K562 (cell line): ENCODE measurements around the gene KAT2B. TPM values are rescaled to one million over a fixed set of nuclear protein-coding genes. Genes with fewer than 3 reads are reported as not detected.

Source experiments
- AFF4 ChIP-seq: sonication (generic); formaldehyde crosslinking; IDR thresholded peaks from 2 replicates; pipeline ENCODE4 v1.8.0; 2023; ENCODE audit warnings: mild to moderate bottlenecking, missing genetic modification reagents
- CBFA2T3 ChIP-seq: fragments of 450-650 bp; IDR thresholded peaks from 2 replicates; pipeline ENCODE4 v1.6.1; 2017
- CC2D1A ChIP-seq: fragments of 450-650 bp; IDR thresholded peaks from 2 replicates; pipeline ENCODE4 v1.6.1; 2017; ENCODE audit warnings: mild to moderate bottlenecking
- EGR1 ChIP-seq: fragments of 450-650 bp; conservative IDR thresholded peaks from 2 replicates; pipeline ENCODE4 v1.6.1; 2017; ENCODE audit warnings: mild to moderate bottlenecking
- HDAC2 ChIP-seq: fragments of 450-650 bp; IDR thresholded peaks from 2 replicates; pipeline ENCODE4 v1.6.1; 2016; ENCODE audit warnings: mild to moderate bottlenecking
- KLF6 ChIP-seq: fragments of 250-450 bp; sonication (Bioruptor Pico); IDR thresholded peaks from 2 replicates; pipeline ENCODE4 v1.4.0; 2020; ENCODE audit warnings: mild to moderate bottlenecking, moderate library complexity, borderline replicate concordance
- MCM7 ChIP-seq, 2 experiments: fragments of 450-650 bp; IDR thresholded peaks; 2 replicates each; pipeline ENCODE4 v1.6.1; 2016 to 2018
- MLLT1 ChIP-seq, 2 experiments: fragments of 450-650 bp; IDR thresholded peaks; 2 replicates each; pipeline ENCODE4 v1.6.1; 2016
- NR2C2 ChIP-seq, 2 experiments: fragments of 200-800 bp in 1 of 2; sonication (Bioruptor generic) in 1 of 2; sonication (generic) in 1 of 2; formaldehyde crosslinking in 1 of 2; IDR thresholded peaks; 2 replicates each; pipeline versions ENCODE4 v1.6.1 to v1.8.0; 2016 to 2022; ENCODE audit warnings: mild to moderate bottlenecking in 1 of 2, missing compliant biosample characterization in 1 of 2, missing genetic modification characterization in 1 of 2, missing genetic modification reagents in 1 of 2
- POLR2AphosphoS5 ChIP-seq: IDR thresholded peaks from 2 replicates; pipeline ENCODE4 v1.6.1; 2011; ENCODE audit warnings: mild to moderate bottlenecking, low read depth, low read length, moderate library complexity; ENCODE audit not compliant: control insufficient read depth, insufficient read depth
- POLR2G ChIP-seq: fragments of 200-400 bp; formaldehyde crosslinking; IDR thresholded peaks from 2 replicates; pipeline ENCODE4 v1.6.1; 2017; ENCODE audit warnings: low read depth, mild to moderate bottlenecking, antibody characterized with exemption, low read length, moderate library complexity
- RBM22 ChIP-seq: fragments of 200-400 bp; formaldehyde crosslinking; IDR thresholded peaks from 2 replicates; pipeline ENCODE4 v1.6.1; 2018; ENCODE audit warnings: low read length, low read depth; ENCODE audit not compliant: poor library complexity, severe bottlenecking
- SMAD1 ChIP-seq: fragments of 150-350 bp; IDR thresholded peaks from 2 replicates; pipeline ENCODE4 v1.6.1; 2014; ENCODE audit warnings: low read length, low read depth; ENCODE audit not compliant: partially characterized antibody
- SP1 ChIP-seq: sonication (generic); formaldehyde crosslinking; IDR thresholded peaks from 2 replicates; pipeline ENCODE4 v1.8.1; 2022; ENCODE audit warnings: mild to moderate bottlenecking, missing genetic modification reagents
- U2AF2 ChIP-seq: fragments of 200-400 bp; formaldehyde crosslinking; optimal IDR thresholded peaks from 2 replicates; pipeline ENCODE3; 2017; ENCODE audit warnings: low read depth, mild to moderate bottlenecking, low read length
- ZNF780A ChIP-seq: fragments of 250-450 bp; sonication (Bioruptor Pico); IDR thresholded peaks from 2 replicates; pipeline ENCODE4 v1.5.0; 2021; ENCODE audit warnings: mild to moderate bottlenecking
- polyA plus RNA-seq, 8 experiments: library from polyadenylated mRNA; depleted of rRNA in 4 of 8; stranded (reverse) in 5 of 8; unstranded in 3 of 8; fragments of >200 nt; fragmentation: Nextera tagmentation in 2 of 8; fragmentation: Illumina TruSeq in 1 of 8; extraction: Ambion mirVana in 2 of 8; extraction: Trizol in 1 of 8; gene quantifications; 2 replicates each; pipeline versions ENCODE4 v1.2.1 to v1.2.3, GENCODE V29; 2011 to 2014; ENCODE audit warnings: inconsistent platforms in 1 of 8, missing spikeins in 1 of 8
- total RNA-seq, 7 experiments: library from RNA; depleted of rRNA in 6 of 7; stranded (reverse); fragments of >200 nt in 6 of 7; fragmentation: Illumina TruSeq in 2 of 7; extraction: Trizol in 2 of 7; gene quantifications; 2 replicates each; pipeline versions ENCODE4 v1.2.1 to v1.2.3, GENCODE V29; 2011 to 2021; ENCODE audit warnings: low replicate concordance in 1 of 7
- TF ChIP-seq, protein P1 (sequence below): IDR thresholded peaks from 2 replicates; pipeline ENCODE4 v1.6.1; 2011; ENCODE audit not compliant: insufficient read length; ENCODE audit errors: extremely low read depth
- TF ChIP-seq, protein P2 (sequence below): fragments of 200-800 bp; sonication (Bioruptor generic); IDR thresholded peaks from 2 replicates; pipeline ENCODE4 v1.6.1; 2017; ENCODE audit warnings: missing genetic modification characterization, missing compliant biosample characterization

The KAT2B gene
- total and polyA plus RNA-seq, 9 of the 15 experiments (the other 6 are each of a cell fraction or from before 2014, with no cell fraction given), result 3.3 to 14.9 (median 12.2) TPM

- TF ChIP-seq AFF4 (CRISPR knock-in tag), result 0 out of 2 replicates have a peak, but pooled peaks have one; percentile 53
- TF ChIP-seq, protein P1, sequence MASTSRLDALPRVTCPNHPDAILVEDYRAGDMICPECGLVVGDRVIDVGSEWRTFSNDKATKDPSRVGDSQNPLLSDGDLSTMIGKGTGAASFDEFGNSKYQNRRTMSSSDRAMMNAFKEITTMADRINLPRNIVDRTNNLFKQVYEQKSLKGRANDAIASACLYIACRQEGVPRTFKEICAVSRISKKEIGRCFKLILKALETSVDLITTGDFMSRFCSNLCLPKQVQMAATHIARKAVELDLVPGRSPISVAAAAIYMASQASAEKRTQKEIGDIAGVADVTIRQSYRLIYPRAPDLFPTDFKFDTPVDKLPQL, result no peak
- TF ChIP-seq RBM22, result peak; percentile 65
- peak; percentile 60; the same call in 1 of the 2 replicates for TF ChIP-seq KLF6 (CRISPR knock-in tag)
- TF ChIP-seq, protein P2, sequence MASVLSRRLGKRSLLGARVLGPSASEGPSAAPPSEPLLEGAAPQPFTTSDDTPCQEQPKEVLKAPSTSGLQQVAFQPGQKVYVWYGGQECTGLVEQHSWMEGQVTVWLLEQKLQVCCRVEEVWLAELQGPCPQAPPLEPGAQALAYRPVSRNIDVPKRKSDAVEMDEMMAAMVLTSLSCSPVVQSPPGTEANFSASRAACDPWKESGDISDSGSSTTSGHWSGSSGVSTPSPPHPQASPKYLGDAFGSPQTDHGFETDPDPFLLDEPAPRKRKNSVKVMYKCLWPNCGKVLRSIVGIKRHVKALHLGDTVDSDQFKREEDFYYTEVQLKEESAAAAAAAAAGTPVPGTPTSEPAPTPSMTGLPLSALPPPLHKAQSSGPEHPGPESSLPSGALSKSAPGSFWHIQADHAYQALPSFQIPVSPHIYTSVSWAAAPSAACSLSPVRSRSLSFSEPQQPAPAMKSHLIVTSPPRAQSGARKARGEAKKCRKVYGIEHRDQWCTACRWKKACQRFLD (CRISPR knock-in tag), result 0 out of 2 replicates have a peak, but pooled peaks have one; percentile 31
- no peak for TF ChIP-seq U2AF2
- peak; percentile 59; the same call in 1 of the 2 replicates for TF ChIP-seq SP1 (CRISPR knock-in tag)
- TF ChIP-seq ZNF780A (CRISPR knock-in tag), result no peak
- peak; percentile 34 for TF ChIP-seq CBFA2T3
- TF ChIP-seq EGR1, result peak; percentile 51
- TF ChIP-seq MLLT1 (IDR thresholded peaks at IDR 0.05), result peak in 1 of 2 experiments; percentile 81; a peak in 1 of 4 replicates
- no peak for TF ChIP-seq MCM7 (IDR thresholded peaks at IDR 0.05)
- peak; percentile 81 for TF ChIP-seq POLR2G
- no peak for TF ChIP-seq NR2C2 (CRISPR knock-in tag; IDR thresholded peaks at IDR 0.05)
- 0 out of 2 replicates have a peak, but pooled peaks have one; percentile 11 for TF ChIP-seq NR2C2 (tag; IDR thresholded peaks at IDR 0.05)
- TF ChIP-seq HDAC2, result peak; percentile 72; the same call in 1 of the 2 replicates
- TF ChIP-seq POLR2AphosphoS5, result peak; percentile 31; the same call in 1 of the 2 replicates
- TF ChIP-seq CC2D1A, result peak; percentile 55; the same call in 1 of the 2 replicates
- no peak for TF ChIP-seq SMAD1
These were observed at the start of gene KAT2B (continued) for GRCh38 chr3:20039765-20040547.
